HepG2 (cell line): ENCODE measurements around the gene N4BP2. TPM values are rescaled to one million over a fixed set of nuclear protein-coding genes. Genes with fewer than 3 reads are reported as not detected.

Experiments used
- NCOA1 ChIP-seq: sonication (generic); formaldehyde crosslinking; IDR thresholded peaks from 2 replicates; pipeline ENCODE4 v1.9.0; 2021; ENCODE audit warnings: missing genetic modification reagents
- RBM22 ChIP-seq: fragments of 200-400 bp; formaldehyde crosslinking; optimal IDR thresholded peaks from 2 replicates; pipeline ENCODE3; 2017; ENCODE audit warnings: mild to moderate bottlenecking, low read length, moderate library complexity
- RNF2 ChIP-seq: fragments of 450-650 bp; conservative IDR thresholded peaks from 2 replicates; pipeline ENCODE4 v1.6.1; 2016; ENCODE audit warnings: low read depth
- RXRA ChIP-seq: sonication (generic); formaldehyde crosslinking; IDR thresholded peaks from 2 replicates; pipeline ENCODE4 v1.5.1; 2020; ENCODE audit warnings: missing genetic modification reagents
- SATB2 ChIP-seq: sonication (generic); formaldehyde crosslinking; IDR thresholded peaks from 2 replicates; pipeline ENCODE4 v1.5.0; 2020; ENCODE audit warnings: missing genetic modification reagents
- ZFY ChIP-seq: sonication (generic); formaldehyde crosslinking; IDR thresholded peaks from 2 replicates; pipeline ENCODE4 v1.4.0; 2020; ENCODE audit warnings: missing genetic modification reagents
- ZNF10 ChIP-seq: sonication (generic); formaldehyde crosslinking; IDR thresholded peaks from 2 replicates; pipeline ENCODE4 v1.4.0; 2020; ENCODE audit warnings: mild to moderate bottlenecking, low read depth, missing genetic modification reagents, borderline replicate concordance
- ZNF225 ChIP-seq: sonication (generic); formaldehyde crosslinking; IDR thresholded peaks from 2 replicates; pipeline ENCODE4 v1.4.0; 2020; ENCODE audit warnings: mild to moderate bottlenecking, missing genetic modification reagents
- ZNF430 ChIP-seq: sonication (generic); formaldehyde crosslinking; IDR thresholded peaks from 2 replicates; pipeline ENCODE4 v1.9.0; 2021; ENCODE audit warnings: mild to moderate bottlenecking, missing genetic modification reagents
- ZNF546 ChIP-seq: sonication (generic); formaldehyde crosslinking; conservative IDR thresholded peaks from 2 replicates; pipeline ENCODE4 v1.8.1; 2023; ENCODE audit warnings: mild to moderate bottlenecking, missing genetic modification reagents
- ZNF547 ChIP-seq: sonication (generic); formaldehyde crosslinking; IDR thresholded peaks from 2 replicates; pipeline ENCODE4 v1.5.1; 2020; ENCODE audit warnings: mild to moderate bottlenecking, missing genetic modification reagents
- ZNF570 ChIP-seq: sonication (generic); formaldehyde crosslinking; IDR thresholded peaks from 2 replicates; pipeline ENCODE4 v1.4.0; 2020; ENCODE audit warnings: mild to moderate bottlenecking, missing genetic modification reagents, borderline replicate concordance
- polyA plus RNA-seq, 8 experiments: library from polyadenylated mRNA; depleted of rRNA in 3 of 8; stranded (reverse) in 7 of 8; unstranded in 1 of 8; fragments of >200 nt; fragmentation: Illumina TruSeq in 4 of 8; extraction: Trizol in 4 of 8; gene quantifications; 2 replicates each; pipeline versions ENCODE4 v1.2.1 to v1.2.3, GENCODE V29; 2011 to 2016; ENCODE audit warnings: low read depth in 4 of 8, missing spikeins in 1 of 8, mixed read lengths in 1 of 8; ENCODE audit not compliant: insufficient read depth in 1 of 8
- total RNA-seq, 5 experiments: library from RNA; depleted of rRNA; stranded (reverse); fragments of >200 nt; fragmentation: Illumina TruSeq; extraction: Trizol; gene quantifications; 2 replicates each; pipeline ENCODE4 v1.2.3, GENCODE V29; 2016; ENCODE audit warnings: low read depth in 1 of 5
- TF ChIP-seq, protein P1 (sequence below): sonication (generic); formaldehyde crosslinking; conservative IDR thresholded peaks from 2 replicates; pipeline ENCODE4 v1.4.0; 2020; ENCODE audit warnings: missing genetic modification reagents
- TF ChIP-seq, protein P2 (sequence below): sonication (generic); formaldehyde crosslinking; IDR thresholded peaks from 2 replicates; pipeline ENCODE4 v1.5.1; 2020; ENCODE audit warnings: missing genetic modification reagents, mild to moderate bottlenecking, borderline replicate concordance
- TF ChIP-seq, protein P3 (sequence below): sonication (generic); formaldehyde crosslinking; IDR thresholded peaks from 2 replicates; pipeline ENCODE4 v1.8.1; 2023; ENCODE audit warnings: mild to moderate bottlenecking, missing genetic modification reagents
- TF ChIP-seq, protein P4 (sequence below): sonication (generic); formaldehyde crosslinking; IDR thresholded peaks from 2 replicates; pipeline ENCODE4 v1.8.0; 2022; ENCODE audit warnings: mild to moderate bottlenecking, missing genetic modification reagents
- TF ChIP-seq, protein P5 (sequence below), 2 experiments: sonication (generic) in 1 of 2; formaldehyde crosslinking in 1 of 2; IDR thresholded peaks; 2 replicates each; pipeline versions ENCODE4 v1.6.1 to v1.9.0; 2014 to 2022; ENCODE audit warnings: antibody characterized with exemption in 1 of 2, borderline replicate concordance in 1 of 2, inconsistent platforms in 1 of 2, low read depth in 1 of 2, missing genetic modification reagents in 1 of 2

Gene N4BP2
- total and polyA plus RNA-seq, 2 of the 13 experiments (the other 11 are each of a cell fraction or from before 2014, with no cell fraction given) = 5.6 to 12.9 TPM

DNA sequence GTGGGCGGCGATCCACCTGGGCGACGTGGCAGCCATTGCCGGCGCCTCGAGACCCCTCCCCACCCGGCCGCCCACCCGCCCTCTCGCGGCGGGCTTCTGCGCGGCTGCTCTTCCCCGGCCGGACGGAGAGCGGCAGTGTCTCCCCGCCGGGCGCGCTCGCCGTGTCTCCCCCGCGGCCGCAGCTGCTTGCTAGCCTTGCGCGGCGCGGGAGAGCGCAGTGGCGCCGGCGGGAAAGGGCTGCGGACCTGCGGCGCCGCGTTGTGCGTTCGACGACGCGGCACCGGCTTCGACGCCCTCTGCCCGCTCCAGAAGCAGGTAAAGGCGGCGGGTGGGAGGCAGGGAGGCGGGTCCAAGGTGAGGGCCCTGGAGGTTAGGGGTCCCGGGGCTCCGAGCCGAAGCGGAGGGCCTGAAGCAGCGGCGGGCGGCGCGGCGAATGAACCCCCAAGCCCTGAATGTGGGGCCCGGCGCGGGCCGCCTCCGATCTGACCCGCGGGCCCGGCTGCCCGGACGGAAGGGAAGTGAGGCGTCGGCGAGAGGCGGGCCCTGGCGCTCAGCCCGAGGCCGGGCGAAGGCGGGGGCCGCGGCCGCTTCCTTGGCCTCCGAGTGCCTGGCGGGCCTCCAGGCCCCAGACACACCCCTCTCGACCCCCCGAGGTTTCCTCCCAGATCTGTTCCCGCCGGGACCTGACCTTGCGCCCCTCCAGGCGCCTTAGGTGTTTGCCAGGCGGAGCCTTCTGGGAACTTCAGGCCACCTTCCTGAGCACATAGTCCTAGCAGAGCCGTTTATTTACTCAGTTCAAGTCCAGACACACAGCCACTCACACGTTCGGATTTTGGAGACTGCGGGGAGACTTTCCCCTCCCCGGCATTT lies at the start of gene N4BP2 (continued):
- TF ChIP-seq, protein P1, sequence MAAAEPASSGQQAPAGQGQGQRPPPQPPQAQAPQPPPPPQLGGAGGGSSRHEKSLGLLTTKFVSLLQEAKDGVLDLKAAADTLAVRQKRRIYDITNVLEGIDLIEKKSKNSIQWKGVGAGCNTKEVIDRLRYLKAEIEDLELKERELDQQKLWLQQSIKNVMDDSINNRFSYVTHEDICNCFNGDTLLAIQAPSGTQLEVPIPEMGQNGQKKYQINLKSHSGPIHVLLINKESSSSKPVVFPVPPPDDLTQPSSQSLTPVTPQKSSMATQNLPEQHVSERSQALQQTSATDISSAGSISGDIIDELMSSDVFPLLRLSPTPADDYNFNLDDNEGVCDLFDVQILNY = peak; percentile 94
- peak; percentile 77 for TF ChIP-seq RNF2
- 0 out of 2 replicates have a peak, but pooled peaks have one; percentile 27 for TF ChIP-seq ZNF10 (CRISPR knock-in tag)
- peak; percentile 75 for TF ChIP-seq NCOA1 (CRISPR knock-in tag)
- TF ChIP-seq, protein P2, sequence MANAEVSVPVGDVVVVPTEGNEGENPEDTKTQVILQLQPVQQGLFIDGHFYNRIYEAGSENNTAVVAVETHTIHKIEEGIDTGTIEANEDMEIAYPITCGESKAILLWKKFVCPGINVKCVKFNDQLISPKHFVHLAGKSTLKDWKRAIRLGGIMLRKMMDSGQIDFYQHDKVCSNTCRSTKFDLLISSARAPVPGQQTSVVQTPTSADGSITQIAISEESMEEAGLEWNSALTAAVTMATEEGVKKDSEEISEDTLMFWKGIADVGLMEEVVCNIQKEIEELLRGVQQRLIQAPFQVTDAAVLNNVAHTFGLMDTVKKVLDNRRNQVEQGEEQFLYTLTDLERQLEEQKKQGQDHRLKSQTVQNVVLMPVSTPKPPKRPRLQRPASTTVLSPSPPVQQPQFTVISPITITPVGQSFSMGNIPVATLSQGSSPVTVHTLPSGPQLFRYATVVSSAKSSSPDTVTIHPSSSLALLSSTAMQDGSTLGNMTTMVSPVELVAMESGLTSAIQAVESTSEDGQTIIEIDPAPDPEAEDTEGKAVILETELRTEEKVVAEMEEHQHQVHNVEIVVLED (CRISPR knock-in tag) = peak; percentile 56
- TF ChIP-seq, protein P3, sequence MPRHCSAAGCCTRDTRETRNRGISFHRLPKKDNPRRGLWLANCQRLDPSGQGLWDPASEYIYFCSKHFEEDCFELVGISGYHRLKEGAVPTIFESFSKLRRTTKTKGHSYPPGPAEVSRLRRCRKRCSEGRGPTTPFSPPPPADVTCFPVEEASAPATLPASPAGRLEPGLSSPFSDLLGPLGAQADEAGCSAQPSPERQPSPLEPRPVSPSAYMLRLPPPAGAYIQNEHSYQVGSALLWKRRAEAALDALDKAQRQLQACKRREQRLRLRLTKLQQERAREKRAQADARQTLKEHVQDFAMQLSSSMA (CRISPR knock-in tag) = 0 out of 2 replicates have a peak, but pooled peaks have one; percentile 45
- peak; percentile 87 for TF ChIP-seq ZNF547 (CRISPR knock-in tag)
- TF ChIP-seq SATB2 = peak; percentile 36; the same call in 1 of the 2 replicates
- TF ChIP-seq, protein P4, sequence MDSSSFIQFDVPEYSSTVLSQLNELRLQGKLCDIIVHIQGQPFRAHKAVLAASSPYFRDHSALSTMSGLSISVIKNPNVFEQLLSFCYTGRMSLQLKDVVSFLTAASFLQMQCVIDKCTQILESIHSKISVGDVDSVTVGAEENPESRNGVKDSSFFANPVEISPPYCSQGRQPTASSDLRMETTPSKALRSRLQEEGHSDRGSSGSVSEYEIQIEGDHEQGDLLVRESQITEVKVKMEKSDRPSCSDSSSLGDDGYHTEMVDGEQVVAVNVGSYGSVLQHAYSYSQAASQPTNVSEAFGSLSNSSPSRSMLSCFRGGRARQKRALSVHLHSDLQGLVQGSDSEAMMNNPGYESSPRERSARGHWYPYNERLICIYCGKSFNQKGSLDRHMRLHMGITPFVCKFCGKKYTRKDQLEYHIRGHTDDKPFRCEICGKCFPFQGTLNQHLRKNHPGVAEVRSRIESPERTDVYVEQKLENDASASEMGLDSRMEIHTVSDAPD (CRISPR knock-in tag) = peak; percentile 57; the same call in 1 of the 2 replicates
- TF ChIP-seq ZNF430 (CRISPR knock-in tag) = peak; percentile 27; the same call in 1 of the 2 replicates
- TF ChIP-seq ZFY (CRISPR knock-in tag) = peak; percentile 77
- no peak for TF ChIP-seq RBM22
- TF ChIP-seq, protein P5, sequence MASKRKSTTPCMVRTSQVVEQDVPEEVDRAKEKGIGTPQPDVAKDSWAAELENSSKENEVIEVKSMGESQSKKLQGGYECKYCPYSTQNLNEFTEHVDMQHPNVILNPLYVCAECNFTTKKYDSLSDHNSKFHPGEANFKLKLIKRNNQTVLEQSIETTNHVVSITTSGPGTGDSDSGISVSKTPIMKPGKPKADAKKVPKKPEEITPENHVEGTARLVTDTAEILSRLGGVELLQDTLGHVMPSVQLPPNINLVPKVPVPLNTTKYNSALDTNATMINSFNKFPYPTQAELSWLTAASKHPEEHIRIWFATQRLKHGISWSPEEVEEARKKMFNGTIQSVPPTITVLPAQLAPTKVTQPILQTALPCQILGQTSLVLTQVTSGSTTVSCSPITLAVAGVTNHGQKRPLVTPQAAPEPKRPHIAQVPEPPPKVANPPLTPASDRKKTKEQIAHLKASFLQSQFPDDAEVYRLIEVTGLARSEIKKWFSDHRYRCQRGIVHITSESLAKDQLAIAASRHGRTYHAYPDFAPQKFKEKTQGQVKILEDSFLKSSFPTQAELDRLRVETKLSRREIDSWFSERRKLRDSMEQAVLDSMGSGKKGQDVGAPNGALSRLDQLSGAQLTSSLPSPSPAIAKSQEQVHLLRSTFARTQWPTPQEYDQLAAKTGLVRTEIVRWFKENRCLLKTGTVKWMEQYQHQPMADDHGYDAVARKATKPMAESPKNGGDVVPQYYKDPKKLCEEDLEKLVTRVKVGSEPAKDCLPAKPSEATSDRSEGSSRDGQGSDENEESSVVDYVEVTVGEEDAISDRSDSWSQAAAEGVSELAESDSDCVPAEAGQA (IDR thresholded peaks at IDR 0.05; ENCODE audit: low read depth) = no peak
- TF ChIP-seq, protein P5 (CRISPR knock-in tag; IDR thresholded peaks at IDR 0.05; ENCODE audit: borderline replicate concordance) = 0 out of 2 replicates have a peak, but pooled peaks have one; percentile 79
- TF ChIP-seq RXRA (CRISPR knock-in tag) = peak; percentile 48; the same call in 1 of the 2 replicates
- TF ChIP-seq ZNF570 (CRISPR knock-in tag) = 0 out of 2 replicates have a peak, but pooled peaks have one; percentile 76
- TF ChIP-seq ZNF546 (CRISPR knock-in tag) = peak; percentile 34; the same call in 1 of the 2 replicates
- no peak for TF ChIP-seq ZNF225 (CRISPR knock-in tag)
